ENCODE measurements around the gene ADORA2A.

Gene ADORA2A

DNA sequence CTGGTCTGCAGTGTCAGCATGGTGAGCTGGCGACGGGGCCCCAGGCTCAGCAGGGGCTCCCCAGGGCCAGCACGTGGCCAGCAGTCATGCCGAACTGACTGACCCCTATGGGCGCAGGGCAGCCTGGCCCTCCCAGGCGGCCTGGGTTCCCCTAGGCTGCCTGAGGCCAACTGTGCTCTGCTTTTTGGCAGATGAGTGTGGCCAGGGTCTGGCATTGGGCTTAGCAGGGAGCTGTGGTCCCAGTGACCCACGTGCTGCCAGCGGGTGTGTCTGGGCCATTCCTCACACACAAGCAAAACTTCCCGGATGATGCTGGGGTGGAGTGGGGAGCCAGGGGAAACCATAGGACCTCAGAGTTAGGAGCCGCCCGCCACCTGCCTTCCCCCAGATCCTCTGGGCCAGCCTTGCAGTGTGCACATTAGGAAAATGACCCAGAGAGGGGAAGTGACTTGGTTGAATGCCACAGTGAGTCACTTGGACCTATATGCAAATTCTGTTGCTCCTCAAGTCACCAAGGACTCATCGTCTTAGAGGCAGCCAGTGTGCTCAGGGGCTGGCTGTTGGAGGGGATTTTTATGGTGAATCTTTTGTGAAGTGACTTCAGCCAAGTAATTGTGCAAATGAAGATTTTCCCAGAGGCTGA, 6.5 kb downstream of the ADORA2A start:
- DNase-seq, result no peak

DNA sequence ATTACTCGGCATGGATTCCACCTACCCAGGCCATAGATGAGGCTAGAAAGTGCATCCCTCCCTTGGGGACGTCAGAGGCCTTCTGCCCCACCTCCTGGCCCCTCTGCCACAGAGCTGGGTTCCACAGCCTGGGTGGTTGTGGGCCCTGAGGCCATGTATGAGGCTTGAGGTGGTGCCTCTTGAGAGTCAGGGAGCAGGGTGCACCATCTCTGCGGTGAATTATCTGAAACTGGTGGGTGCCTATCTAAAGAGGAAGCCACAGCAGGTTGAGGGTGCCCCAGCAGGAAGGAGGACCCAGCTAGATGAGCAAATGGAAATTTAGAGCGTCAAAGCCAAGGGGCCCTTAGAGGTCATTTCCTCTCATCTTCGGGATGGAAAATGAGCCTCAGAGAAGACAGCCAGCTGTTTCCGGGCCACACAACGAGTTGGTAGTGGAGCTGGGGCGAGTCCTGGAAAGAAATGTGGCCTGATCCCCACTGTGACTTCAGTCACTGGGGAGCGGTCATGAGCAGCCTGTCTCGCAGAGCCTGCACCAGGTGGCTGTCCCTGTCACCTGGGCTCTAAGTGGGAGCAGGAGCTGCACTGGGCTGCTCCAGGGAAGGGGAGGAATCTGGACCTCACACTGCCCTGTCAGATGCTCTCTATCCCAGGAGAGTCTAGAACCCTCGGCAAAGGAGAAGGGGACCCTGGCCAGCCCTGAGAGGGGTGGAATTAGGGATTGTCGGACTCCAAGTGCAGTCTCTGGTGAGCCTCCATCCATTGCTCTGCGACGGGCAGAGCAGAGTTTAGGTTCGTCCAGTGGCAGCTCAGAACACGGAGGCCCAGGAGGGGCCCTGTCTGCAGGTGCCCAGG, 7.3 kb downstream of the ADORA2A start:
- no peak for DNase-seq

DNA sequence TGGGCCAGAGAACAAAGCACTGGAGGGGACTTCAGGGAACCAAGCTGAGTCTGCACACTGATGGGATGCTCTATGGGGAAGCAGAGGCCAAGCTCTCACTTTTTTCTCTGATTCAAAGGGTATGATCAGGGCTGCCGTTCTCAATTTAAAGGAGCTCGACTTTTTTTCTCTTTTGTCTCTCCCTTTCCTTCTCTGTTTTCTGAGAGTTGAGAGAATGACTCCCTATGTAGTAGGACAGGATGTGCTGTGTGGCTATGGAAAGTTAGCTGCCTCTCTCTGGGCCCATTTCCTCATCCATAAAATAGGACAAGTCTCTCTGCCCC, 7.9 kb downstream of the ADORA2A start:
- DNase-seq, result no peak

DNA sequence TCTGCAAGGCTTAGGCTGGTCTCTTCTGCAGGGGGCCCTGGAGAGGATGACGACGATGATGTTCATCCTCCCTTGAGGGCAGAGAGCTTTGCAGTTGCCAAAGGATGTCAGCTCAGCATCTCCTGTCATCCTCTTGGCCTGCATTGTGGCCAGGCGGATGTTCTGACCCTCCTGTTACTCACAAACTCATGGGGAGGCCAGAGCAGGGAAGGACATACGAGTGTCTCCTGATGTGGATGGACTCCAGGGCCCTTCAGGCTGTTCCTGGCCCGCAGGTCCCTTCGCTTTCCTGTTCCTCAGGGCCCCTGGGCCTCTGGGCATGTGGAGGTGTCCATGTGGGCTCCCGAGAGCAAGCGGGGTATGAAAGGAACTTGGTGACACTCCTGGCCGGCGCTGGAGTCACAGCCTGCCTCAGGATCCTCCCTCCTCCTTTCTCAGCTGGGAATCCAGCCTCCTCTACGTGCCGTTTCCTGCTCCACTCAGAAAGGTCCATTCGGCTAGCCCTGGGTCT, 8.5 kb downstream of the ADORA2A start:
- DNase-seq, result no peak

DNA sequence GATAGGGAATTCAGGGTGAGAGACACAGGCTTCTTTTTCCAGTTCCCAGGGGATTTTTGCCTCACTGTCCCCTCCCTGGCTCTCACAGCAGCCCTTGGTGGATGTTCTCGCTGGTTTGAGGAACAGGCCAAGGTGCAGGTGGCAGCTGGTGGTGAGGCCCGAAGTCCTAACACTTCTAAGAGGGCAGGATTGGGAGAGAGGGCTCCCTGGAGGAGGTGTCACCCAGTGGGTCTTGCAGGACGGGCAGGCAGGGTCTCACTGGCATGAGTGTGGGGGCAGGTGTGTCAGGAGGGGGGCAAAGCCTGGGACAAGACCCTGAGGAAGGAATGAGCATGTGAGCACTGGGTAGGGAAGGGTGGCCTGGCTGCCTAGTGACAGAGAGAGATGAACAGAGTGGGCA, 9.2 kb downstream of the ADORA2A start:
- DNase-seq, result no peak

DNA sequence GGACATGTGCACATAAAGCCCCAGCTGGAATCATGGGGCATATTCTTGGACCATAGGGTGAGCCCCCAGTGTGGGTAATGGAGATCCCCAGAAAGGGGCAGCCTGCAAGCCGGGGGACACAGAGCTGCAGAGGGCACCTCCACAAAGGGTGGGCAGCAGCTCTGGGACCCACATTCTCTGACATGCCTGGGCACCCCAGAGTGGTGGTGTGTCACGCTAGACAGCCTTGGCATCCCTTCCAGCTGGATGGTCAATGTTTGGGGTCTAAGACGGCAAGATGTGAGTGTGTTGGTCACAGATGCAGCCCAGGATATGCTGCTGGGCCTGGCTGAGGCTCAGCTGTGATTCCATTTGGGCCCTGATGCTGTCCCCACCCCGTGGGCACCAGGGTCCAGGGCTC, 9.7 kb downstream of the ADORA2A start:
- DNase-seq, result no peak

DNA sequence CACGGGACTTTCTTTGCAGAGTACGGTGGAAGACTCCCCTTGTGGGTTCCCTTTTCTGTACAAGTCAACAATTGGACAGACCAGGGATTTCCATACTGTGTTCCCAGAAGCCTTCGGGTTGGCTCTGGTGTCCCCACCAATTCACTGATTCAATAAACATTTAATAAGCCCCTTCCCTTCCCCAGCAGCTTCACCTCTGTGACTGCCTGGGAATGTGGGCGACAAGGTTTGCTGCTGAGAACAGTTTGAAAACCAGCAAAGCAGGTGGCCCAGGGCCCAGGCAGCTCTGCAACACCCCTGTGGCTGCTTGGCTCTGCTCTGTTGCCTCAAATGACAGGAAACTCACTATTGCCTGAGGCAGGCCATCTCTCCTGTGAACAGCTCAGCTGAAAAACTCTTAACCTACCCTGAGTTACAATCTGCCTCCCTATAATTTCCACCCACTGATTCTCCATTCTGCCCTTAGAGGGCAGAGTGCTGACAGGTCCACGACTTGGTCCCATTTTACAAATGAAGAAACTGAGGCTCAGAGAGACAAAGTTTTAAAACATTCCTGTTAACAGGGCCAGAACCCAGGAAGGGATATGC, 10.4 kb downstream of the ADORA2A start:
- DNase-seq, result no peak

DNA sequence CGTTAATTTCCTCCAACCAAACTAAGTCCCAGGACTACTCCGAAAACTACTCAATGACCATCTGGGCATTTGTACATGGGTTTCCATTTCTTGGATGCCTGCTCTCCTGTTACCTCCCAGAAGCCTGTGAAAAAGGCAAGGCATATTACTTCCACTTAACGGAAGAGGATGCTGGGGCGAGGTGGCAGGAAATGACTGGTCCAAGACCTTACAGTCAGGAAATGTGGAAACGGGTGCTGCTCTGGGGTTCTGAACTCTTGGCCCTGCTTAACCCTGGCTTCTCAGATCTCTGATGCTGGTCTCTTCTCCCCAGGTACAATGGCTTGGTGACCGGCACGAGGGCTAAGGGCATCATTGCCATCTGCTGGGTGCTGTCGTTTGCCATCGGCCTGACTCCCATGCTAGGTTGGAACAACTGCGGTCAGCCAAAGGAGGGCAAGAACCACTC, 12.9 kb downstream of the ADORA2A start:
- DNase-seq, result no peak

DNA sequence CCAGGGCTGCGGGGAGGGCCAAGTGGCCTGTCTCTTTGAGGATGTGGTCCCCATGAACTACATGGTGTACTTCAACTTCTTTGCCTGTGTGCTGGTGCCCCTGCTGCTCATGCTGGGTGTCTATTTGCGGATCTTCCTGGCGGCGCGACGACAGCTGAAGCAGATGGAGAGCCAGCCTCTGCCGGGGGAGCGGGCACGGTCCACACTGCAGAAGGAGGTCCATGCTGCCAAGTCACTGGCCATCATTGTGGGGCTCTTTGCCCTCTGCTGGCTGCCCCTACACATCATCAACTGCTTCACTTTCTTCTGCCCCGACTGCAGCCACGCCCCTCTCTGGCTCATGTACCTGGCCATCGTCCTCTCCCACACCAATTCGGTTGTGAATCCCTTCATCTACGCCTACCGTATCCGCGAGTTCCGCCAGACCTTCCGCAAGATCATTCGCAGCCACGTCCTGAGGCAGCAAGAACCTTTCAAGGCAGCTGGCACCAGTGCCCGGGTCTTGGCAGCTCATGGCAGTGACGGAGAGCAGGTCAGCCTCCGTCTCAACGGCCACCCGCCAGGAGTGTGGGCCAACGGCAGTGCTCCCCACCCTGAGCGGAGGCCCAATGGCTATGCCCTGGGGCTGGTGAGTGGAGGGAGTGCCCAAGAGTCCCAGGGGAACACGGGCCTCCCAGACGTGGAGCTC, 13.5 kb downstream of the ADORA2A start:
- no peak for DNase-seq

DNA sequence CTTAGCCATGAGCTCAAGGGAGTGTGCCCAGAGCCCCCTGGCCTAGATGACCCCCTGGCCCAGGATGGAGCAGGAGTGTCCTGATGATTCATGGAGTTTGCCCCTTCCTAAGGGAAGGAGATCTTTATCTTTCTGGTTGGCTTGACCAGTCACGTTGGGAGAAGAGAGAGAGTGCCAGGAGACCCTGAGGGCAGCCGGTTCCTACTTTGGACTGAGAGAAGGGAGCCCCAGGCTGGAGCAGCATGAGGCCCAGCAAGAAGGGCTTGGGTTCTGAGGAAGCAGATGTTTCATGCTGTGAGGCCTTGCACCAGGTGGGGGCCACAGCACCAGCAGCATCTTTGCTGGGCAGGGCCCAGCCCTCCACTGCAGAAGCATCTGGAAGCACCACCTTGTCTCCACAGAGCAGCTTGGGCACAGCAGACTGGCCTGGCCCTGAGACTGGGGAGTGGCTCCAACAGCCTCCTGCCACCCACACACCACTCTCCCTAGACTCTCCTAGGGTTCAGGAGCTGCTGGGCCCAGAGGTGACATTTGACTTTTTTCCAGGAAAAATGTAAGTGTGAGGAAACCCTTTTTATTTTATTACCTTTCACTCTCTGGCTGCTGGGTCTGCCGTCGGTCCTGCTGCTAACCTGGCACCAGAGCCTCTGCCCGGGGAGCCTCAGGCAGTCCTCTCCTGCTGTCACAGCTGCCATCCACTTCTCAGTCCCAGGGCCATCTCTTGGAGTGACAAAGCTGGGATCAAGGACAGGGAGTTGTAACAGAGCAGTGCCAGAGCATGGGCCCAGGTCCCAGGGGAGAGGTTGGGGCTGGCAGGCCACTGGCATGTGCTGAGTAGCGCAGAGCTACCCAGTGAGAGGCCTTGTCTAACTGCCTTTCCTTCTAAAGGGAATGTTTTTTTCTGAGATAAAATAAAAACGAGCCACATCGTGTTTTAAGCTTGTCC, 14.3 kb downstream of the ADORA2A start:
- no peak for DNase-seq

DNA sequence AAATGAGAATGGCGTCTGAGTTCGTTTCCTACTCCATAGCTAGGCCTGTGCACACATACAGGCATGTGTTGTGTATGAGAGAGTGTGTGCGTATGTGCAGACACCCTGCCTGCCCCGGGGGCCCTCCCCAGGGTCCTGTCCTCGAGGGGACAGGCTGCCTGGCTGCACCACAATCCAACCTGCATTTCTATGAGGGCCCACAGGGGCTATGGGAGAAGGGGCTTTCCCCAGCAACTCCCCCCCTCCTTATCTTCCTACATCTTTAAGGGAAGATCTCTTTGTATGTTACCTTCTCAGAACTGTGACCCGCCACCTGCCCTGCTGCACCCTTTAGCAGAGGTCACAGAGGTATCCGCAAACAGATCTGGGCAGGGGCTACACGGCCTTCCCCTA, 14.9 kb downstream of the ADORA2A start:
- no peak for DNase-seq

DNA sequence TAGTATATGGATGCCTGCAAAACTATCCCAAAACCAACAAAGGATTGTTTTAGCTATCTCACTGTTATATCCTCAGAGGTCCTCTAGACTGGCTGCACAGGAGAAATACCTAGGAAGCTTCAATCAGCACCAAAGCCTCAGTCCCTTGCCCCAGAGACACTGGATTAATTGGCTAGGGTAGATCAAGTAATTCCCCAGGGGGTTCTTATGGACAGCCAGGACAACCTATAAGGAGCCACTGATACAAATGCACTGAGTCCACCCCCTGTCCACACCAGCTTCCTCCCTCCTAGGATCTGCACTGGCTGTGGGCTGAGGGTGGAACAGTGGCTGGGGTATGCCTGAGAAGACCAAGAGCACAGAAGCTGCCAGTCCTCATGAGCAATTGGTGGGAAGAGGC, 16.3 kb downstream of the ADORA2A start:
- no peak for DNase-seq

DNA sequence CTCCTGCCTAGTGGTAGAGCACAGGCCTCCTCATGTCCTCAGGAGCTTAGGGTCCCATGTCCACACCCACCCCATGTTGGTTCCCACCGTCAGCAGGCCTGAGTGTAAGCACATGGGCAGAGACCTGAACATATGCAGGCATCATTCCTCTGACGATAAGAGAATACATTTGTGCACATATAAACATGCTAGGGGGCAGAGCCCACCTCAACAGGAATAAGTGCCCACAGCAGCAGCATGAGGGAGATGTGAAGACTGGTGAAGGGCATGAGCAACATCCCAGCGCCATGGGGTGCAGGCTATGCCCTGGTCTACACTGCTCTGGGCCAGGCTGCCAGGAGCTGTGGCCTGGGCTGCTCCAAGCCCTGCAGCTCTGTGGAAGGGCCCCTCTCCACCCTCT, 16.9 kb downstream of the ADORA2A start:
- no peak for DNase-seq

DNA sequence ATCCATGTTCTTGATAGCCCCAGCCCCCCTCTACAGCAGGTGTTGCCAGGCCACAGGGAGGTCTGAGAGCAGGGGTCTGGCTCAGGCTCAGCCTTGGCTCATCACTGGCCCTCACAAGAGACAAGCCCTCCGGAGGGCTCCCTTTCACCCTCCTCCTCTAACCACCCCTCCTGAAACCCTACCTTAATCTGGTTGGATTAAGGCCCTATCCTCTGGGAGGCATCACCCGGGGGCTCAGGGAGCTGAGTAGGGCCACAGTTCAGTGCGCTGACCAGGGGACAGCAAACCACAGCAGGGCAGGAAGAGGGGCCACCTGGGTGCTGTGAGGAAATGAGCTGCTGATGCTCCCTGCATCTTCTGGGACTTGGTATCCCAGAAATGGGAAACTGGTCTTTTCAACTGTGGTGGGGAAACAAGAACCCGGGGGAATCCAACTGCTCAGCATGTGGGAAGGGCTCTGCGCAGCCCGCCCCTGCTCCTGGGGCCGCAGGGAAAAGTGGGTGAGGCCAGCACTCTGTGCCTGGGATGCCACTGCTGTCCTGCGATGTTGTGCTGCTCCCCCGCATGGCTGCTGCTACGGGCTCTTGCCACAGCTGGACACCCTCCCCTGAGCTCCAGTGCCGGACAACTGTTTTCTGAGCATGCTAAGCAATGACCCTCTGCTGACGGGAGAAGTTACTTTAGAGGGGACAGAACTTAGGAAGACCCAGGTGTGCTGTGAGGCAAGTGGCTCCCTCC, 17.5 kb downstream of the ADORA2A start:
- no peak for DNase-seq

DNA sequence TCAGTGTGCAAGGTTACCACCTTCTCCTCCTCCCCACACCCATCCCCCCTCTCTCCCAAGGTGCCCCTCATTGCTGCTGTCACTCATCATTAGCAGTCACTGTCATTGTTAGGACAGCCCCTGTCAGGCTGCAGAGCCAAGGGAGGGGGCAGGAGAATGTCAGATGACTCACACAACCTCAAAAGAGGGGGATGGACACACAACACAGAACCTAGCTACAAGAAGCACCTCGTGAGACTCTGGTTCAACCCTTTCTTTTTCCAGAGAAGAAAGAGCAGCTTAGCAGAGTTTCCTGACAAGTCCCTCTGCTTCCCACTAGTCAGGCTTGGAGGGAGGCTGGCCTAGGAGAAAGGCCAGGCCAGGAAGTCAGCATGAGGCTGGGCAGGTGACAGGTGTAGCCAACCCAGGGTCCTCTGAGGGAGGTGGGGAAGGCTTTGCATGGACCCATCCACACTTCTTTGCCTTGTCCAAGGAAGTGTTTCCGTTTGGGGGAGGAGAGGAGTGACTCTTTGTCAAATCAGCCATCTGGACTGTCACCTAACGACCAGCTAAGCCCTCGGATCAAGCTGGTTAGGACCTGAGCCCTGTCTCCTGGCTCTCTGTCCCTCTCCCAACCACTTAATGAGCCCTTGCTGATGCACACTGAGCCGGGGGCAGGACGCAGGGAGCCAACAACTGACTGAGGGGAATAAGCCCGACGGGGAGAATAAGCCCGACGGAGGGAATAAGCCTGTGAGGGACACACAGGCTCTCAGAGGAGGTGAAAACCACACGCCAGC, 18.3 kb downstream of the ADORA2A start:
- no peak for DNase-seq

DNA sequence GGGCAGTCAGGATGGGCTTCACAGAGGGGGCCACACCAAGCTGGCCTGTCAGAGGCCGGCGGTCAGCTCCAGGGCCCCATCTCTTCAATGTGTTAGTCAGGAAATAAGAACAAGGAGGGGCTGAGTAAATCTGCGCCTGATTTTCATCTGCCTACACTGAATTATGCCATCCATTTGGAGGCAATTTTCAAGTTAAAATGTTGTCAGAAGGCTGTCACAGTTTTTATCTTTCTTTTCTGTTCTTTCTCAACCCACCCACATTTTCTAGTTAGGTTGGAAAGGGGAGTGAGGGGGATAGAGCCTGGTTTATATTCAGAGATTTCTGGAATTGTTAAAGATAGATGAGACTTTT, 18.8 kb downstream of the ADORA2A start:
- DNase-seq, result no peak

DNA sequence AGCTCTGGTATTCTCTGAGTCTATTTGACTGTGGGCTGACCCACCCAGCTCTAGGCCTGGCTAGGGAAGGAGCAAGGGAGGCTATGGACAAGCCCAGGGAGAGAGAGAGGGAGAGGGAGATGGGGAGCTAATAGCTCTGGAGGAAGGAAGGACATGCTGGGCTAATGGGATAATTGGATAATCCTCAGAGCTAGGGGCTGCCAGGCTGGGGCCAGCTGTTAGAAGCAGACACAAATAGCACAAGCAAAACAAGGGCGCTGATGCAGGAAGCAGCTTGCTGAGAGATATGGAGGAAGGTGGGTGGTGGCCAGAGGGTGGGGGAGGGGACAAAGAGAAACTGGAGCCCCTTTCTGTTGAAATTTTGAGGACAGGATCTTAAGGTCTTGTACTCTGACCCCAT, 23.2 kb downstream of the ADORA2A start:
- DNase-seq, result no peak

DNA sequence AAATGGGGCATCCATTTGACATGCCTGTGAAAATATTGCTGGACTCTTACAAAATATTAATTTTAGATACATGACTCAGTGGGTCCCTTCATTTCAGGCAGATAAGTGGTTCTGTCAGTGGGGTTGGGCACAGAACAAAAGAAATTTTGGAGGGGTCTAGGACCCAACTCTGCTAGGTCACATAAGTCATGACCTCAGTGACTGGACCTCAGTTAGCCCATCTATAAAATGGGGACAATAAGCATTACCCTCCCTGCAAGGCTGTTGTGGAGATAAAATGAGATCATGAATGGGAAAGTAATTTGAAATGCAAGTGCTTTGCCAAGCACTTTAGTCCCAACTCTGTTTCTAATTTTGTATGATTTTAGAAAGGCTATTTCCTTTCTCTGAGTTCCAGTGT, 23.8 kb downstream of the ADORA2A start:
- DNase-seq, result no peak

DNA sequence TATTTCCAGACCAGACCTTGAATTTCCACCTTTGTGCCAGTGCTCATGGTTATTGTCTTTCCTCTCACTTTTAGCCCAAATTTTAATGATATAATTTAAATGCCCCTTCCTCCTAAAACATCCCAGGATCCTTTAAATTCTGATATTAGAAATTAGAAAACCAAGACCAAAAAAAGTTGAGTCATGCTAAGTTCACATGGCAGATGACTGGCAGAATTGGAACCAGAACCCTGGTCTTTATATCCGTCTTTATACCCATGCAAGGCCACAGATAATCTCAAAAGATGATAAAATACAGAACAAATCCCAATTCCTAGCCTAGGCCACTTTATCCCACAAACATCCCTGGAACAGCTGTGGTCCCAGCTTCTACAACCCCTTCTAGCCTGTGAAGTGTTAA, 26.5 kb downstream of the ADORA2A start:
- DNase-seq, result no peak

DNA sequence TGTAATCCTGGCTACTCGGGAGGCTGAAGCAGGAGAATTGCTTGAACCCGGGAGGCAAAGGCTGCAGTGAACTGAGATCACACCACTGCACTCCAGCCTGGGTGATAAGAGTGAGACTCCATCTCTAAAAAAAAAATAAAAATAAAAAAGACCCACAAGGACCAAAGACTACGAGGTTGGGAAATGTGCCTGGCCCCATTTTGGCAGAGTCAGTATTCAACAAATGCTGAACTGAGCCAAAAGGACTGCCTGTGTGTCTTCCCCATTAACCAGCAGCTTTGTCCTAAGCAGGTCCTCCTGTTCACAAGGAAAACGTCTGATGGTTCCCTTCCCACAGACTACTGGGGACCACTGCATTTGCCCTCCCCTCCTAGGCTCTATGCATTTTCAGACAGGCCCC, 27.6 kb downstream of the ADORA2A start:
- no peak for DNase-seq

All from NCI-H2029 treated with DMSO at 0.1 percent for 48 hours (cell line).